Measurements from ENCODE around the gene CFP.

The CFP gene

DNA sequence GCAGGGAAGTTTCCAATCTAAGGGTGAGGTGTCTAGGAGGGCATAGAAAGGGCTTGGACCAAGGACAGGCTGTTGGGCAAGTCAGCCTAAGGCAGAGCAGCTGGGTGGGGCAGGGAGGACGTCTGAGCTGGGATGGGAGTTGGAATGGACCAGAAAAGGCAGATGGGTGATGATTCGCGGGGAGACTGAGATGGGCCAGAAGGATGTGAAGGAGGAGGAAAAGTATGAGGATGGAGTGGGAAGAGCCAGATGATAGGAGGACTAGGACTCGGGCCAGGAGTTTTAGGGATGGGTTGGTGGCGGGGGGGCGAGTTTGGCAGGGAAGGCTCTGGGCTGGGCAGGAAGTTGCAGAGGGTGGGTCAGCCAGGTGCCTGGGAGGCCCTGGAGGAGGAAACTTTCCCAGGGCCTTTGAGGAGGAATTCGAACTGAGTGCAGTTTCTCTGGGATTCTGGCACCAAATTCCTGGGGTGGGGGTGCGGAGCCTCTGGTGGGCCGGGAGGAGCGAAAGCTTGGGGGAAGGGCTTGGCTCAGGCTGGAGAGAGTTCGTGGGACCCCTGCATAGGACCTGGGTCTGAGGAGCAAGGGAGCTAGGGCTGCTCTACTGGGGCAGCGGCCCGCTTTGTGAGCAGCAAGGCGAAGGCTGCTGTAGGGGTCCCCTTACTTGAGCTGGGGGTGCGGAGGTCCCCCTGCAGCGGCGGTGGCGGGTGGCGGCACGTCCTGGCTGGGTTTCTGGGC is 56.2 kb downstream of the CFP start:
- no peak for DNase-seq
